Inflammatory macrophage treated with lipopolysaccharide for 4 hours (primary cell): Measurements from ENCODE around the gene STX16.
A peak's percentile ranks its signal among the peaks of the same experiment; 100 is the strongest.

Source experiments
- DNase-seq: peaks from one replicate; pipeline ENCODE4 v3.0.0-alpha.2; 2020

The STX16 gene

GRCh38 chr20:58619077-58619863 lies 31.8 kb upstream of the STX16 start:
- DNase-seq, result no peak

- DNase-seq, result no peak
These were observed 31.1 kb upstream of the STX16 start for GRCh38 chr20:58619864-58620431.

DNA sequence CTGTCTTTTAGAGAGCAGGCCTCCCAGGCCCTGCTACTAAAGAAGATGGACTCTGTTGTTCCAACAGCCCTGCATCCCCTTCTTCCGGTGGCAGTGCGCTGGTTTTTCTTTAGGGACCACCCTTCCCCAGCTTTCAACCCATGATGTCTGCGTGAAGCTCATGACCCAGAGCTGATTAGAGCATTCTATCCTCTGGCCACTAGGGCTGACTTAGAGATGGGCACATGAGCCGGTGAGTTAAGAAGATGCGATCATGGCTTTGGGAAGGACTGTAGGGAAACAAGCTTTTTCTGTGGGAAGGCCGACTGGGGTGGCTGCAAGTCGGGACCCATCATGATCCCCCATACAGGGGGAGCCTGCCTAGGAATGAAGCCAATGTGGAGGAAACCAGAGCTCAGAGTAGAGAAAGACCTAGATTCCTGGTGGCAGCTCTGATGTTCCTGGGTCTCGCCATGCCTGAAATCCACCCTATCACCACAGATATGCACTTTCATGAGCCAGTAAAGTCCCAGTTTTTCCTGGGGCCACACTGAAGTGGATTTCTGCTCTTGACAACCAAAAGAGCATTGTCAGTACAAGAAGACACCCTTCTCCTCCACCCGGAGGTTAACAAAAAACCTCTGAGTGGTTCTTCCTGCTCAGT lies 29.1 kb upstream of the STX16 start:
- DNase-seq, result no peak

DNA sequence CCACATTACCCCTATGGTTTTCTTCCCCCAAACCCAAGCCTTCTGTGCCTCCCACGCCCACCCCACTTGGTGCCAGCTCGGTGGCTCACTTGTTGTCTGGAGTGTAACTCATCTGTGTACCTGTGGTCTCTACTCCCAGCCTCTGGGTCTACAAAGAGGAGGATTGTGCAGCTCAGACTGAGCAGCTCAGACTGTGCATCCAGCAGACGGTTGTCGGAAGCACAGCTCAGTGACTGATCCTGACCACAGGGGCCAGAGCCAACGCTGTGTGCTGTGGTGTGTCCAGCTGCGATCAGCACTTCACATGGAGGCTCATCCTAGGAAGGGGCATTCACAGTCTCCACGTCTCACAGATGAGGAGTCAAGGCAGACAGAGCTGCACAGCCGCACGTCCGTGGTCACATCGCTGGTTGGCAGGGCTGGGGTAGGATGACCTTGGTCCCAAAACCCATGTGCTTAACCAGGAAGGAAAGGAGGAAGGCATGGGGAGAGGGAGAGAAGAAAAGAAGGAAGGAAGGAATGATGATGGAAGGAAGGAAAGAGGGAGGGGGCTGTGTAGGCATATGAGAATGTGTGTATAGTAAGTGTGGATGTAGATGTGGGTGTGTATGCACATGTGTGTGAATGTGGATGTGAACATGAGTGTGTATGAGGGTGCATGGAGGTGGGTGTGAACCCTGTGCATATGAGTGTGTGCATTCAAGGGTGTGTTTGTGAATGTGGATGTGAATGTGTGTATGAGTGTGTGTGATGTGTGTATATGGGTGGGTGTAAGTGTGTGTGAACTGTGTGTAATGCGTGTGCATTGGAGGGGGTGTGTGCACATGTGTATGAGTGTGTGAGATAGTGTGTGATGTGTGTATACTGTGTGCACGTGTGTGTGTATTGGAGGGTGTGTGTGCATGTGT lies 28.2 kb upstream of the STX16 start:
- DNase-seq, result no peak

- no peak for DNase-seq
These were observed 27.3 kb upstream of the STX16 start for GRCh38 chr20:58623579-58624473.

DNA sequence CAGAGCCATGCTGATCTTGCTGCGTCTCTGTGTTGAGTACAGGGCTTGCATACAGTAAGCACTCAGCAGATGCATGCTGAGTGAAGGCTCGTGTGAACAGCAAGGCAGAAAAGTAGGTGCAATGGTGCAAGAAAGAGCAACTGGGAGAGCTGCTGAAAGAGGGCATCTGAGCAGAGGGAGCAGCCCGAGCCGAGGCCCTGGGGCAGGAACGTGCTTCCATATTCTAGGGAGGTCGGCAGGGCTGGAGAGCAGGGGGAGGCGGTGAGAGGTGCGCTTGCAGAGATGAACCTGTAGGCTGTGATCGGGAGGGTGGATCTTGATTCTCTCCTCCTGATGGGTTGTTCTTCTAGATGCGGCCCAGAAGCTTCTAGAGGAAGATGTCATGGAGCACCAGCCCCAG lies 26.4 kb upstream of the STX16 start:
- DNase-seq, result no peak

GRCh38 chr20:58625585-58625984 lies 25.5 kb upstream of the STX16 start:
- no peak for DNase-seq

GRCh38 chr20:58626051-58626450 lies 25.0 kb upstream of the STX16 start:
- no peak for DNase-seq

- DNase-seq, result no peak
These were observed 23.6 kb upstream of the STX16 start for GRCh38 chr20:58627212-58628072.

GRCh38 chr20:58628491-58629214 lies 22.4 kb upstream of the STX16 start:
- DNase-seq, result no peak

DNA sequence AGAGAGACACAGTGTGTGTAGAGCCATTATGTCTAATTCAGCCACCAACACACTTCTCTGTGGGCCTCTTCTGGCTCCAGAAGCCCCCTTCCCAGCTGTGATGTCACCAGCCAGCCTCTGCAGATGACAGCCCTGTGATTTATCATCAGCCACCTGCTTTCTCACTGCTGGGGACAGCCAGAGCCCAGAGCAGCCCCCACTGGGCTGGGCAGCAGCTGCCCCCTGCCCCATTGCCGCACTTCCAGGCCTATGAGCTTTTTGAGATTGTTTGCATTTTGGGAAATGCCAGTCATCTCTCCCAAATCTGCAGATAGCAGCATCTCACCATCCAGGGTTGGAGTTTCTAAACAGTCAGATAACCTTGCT lies 21.9 kb upstream of the STX16 start:
- no peak for DNase-seq

- DNase-seq, result no peak
These were observed 21.0 kb upstream of the STX16 start for GRCh38 chr20:58630063-58630462.

GRCh38 chr20:58633161-58634053 lies 17.7 kb upstream of the STX16 start:
- DNase-seq, result no peak

GRCh38 chr20:58634059-58634458 lies 17.0 kb upstream of the STX16 start:
- no peak for DNase-seq

GRCh38 chr20:58634521-58635278 lies 16.4 kb upstream of the STX16 start:
- DNase-seq, result peak; percentile 38

GRCh38 chr20:58635279-58635665 lies 15.8 kb upstream of the STX16 start:
- no peak for DNase-seq

DNA sequence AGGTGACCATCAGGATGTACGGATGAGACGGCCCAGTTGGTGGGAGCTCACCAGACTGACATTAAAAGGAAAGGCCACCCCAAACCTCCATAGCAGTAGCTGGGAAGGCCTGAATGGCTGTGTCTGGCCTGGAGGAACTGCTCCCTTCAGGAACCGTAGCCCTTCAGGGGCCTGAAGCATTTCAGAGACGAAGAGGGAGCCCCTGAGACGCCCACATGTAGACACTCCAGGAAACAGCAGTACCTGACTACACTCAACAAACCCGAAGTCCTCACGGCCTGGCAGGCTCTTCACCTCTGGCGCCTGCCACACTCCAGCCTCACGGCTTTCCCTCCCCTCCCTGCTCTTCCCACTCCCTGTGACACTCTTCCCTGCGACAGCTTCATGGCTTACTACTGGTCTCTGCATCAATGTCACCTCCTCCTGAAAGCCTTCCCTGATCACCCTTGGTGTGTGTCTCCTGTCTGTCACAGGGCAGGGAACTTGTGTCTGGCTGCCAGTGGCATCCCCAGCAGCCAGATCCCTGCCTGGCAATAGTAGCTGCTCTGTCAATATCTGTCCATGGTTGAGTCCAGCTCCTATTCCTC lies 14.6 kb upstream of the STX16 start:
- DNase-seq, result no peak

DNA sequence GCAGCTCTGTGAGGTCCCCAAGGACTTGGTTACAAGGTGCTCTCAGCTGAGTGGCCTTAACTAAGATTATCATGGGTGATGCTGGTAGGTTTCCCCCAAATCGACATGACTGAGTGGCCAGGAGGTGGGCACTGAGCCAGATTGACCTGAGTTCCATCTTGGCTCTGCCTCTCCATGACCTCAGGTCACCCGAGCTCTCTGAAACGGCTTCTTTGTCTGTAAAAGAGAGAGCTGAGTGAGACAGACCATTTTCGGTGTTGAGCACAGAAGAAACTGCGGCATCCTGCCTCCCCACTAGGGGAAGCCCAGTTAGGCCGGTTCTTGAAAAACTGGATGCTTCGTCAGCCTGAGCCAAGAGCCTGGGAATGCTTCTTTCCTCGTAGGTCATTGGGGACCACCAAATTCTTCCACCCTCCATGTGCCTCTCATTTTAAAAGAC lies 14.1 kb upstream of the STX16 start:
- no peak for DNase-seq
